Liver (tissue), 9 donors: ENCODE data around the gene TMEM63B. TPM values are rescaled to one million over a fixed set of nuclear protein-coding genes. Genes with fewer than 3 reads are reported as not detected.

ENCODE experiments used
- DNase-seq: peaks from one replicate; pipeline ENCODE4 v3.0.0-alpha.2; 2017; ENCODE audit warnings: low spot score
- H3K27ac ChIP-seq, 2 donors: one replicate each; pipeline ENCODE4 v1.7.0; 2013; ENCODE audit warnings: inconsistent platforms in 2 of 2, low read length in 2 of 2, control low read depth in 1 of 2, low read depth in 1 of 2, mild to moderate bottlenecking in 1 of 2
- H3K27me3 ChIP-seq, 4 donors: one replicate each; pipeline versions ENCODE4 v1.6.1 to v1.7.0; 2013; ENCODE audit warnings: low read length in 3 of 4, inconsistent platforms in 1 of 4, mild to moderate bottlenecking in 1 of 4, moderate library complexity in 1 of 4; ENCODE audit not compliant: control insufficient read depth in 4 of 4, insufficient read depth in 4 of 4
- H3K36me3 ChIP-seq, 4 donors: one replicate each; pipeline versions ENCODE4 v1.6.1 to v1.7.0; 2013; ENCODE audit warnings: low read length in 3 of 4, mild to moderate bottlenecking in 3 of 4, low read depth in 1 of 4, moderate library complexity in 1 of 4; ENCODE audit not compliant: control insufficient read depth in 4 of 4, insufficient read depth in 3 of 4
- H3K4me1 ChIP-seq, 4 donors: one replicate each; pipeline versions ENCODE4 v1.6.1 to v1.7.0; 2013; ENCODE audit warnings: low read length in 3 of 4, mild to moderate bottlenecking in 3 of 4, moderate library complexity in 1 of 4; ENCODE audit not compliant: control insufficient read depth in 4 of 4, insufficient read depth in 4 of 4
- H3K4me3 ChIP-seq, 3 donors: one replicate each; pipeline versions ENCODE4 v1.6.1 to v1.7.0; 2013; ENCODE audit warnings: low read length in 3 of 3, control low read depth in 1 of 3, low read depth in 1 of 3, mild to moderate bottlenecking in 1 of 3
- H3K9ac ChIP-seq, 2 donors: one replicate each; pipeline ENCODE4 v1.7.0; 2013; ENCODE audit warnings: low read length in 2 of 2, mild to moderate bottlenecking in 2 of 2, moderate library complexity in 2 of 2, control low read depth in 1 of 2, low read depth in 1 of 2
- H3K9me3 ChIP-seq, 4 donors: one replicate each; pipeline versions ENCODE4 v1.6.1 to v1.7.0; 2013; ENCODE audit warnings: low read length in 3 of 4; ENCODE audit not compliant: control insufficient read depth in 4 of 4
- ATF3 ChIP-seq: IDR thresholded peaks from 2 replicates; pipeline ENCODE4 v1.6.1; 2016; ENCODE audit warnings: antibody characterized with exemption
- CTCF ChIP-seq: fragments of 150-350 bp; IDR thresholded peaks from 2 replicates; pipeline ENCODE4 v1.5.1; 2017; ENCODE audit warnings: improper control_type of control experiment, low read depth, low read length; ENCODE audit not compliant: missing input control
- EGR1 ChIP-seq, 2 donors: IDR thresholded peaks; 2 replicates each; pipeline ENCODE4 v1.6.1; 2016 to 2018; ENCODE audit warnings: antibody characterized with exemption in 2 of 2, low read depth in 2 of 2
- FOXA1 ChIP-seq: IDR thresholded peaks from 2 replicates; pipeline ENCODE4 v1.6.1; 2016; ENCODE audit warnings: antibody characterized with exemption
- FOXA2 ChIP-seq: IDR thresholded peaks from 2 replicates; pipeline ENCODE4 v1.6.1; 2016; ENCODE audit warnings: antibody characterized with exemption
- GABPA ChIP-seq, 2 donors: IDR thresholded peaks in 1 of 2; conservative IDR thresholded peaks in 1 of 2; 2 replicates each; pipeline ENCODE4 v1.6.1; 2016; ENCODE audit warnings: antibody characterized with exemption in 2 of 2, mild to moderate bottlenecking in 1 of 2, moderate library complexity in 1 of 2
- HNF4A ChIP-seq, 2 donors: conservative IDR thresholded peaks; 2 replicates each; pipeline ENCODE4 v1.6.1; 2016; ENCODE audit warnings: antibody characterized with exemption in 2 of 2, mild to moderate bottlenecking in 2 of 2
- HNF4G ChIP-seq: IDR thresholded peaks from 2 replicates; pipeline ENCODE4 v1.6.1; 2016; ENCODE audit warnings: antibody characterized with exemption
- JUND ChIP-seq, 2 donors: IDR thresholded peaks; 2 replicates each; pipeline ENCODE4 v1.6.1; 2016; ENCODE audit warnings: antibody characterized with exemption in 2 of 2
- MAX ChIP-seq: IDR thresholded peaks from 2 replicates; pipeline ENCODE4 v1.6.1; 2016; ENCODE audit warnings: antibody characterized with exemption
- NR2F2 ChIP-seq: IDR thresholded peaks from 2 replicates; pipeline ENCODE4 v1.6.1; 2016; ENCODE audit warnings: antibody characterized with exemption
- RAD21 ChIP-seq, 2 donors: IDR thresholded peaks; 2 replicates each; pipeline ENCODE4 v1.6.1; 2016; ENCODE audit warnings: antibody characterized with exemption in 2 of 2, mild to moderate bottlenecking in 2 of 2
- RXRA ChIP-seq, 2 donors: IDR thresholded peaks; 2 replicates each; pipeline ENCODE4 v1.6.1; 2017 to 2018; ENCODE audit warnings: antibody characterized with exemption in 2 of 2, mild to moderate bottlenecking in 1 of 2
- SP1 ChIP-seq: IDR thresholded peaks from 2 replicates; pipeline ENCODE4 v1.6.1; 2018; ENCODE audit warnings: antibody characterized with exemption, mild to moderate bottlenecking
- TAF1 ChIP-seq: conservative IDR thresholded peaks from 2 replicates; pipeline ENCODE4 v1.6.1; 2016; ENCODE audit warnings: antibody characterized with exemption, mild to moderate bottlenecking
- ZBTB33 ChIP-seq: IDR thresholded peaks from 2 replicates; pipeline ENCODE4 v1.6.1; 2016; ENCODE audit warnings: antibody characterized with exemption
- WGBS: extraction: QIAGEN DNeasy Blood & Tissue Kit; methylation state at CpG from one replicate; pipeline ENCODE4 v1.1.7; 2013; 5-methylcytosine and 5-hydroxymethylcytosine counted together
- polyA plus RNA-seq, 2 donors: library from polyadenylated mRNA; stranded (reverse) in 1 of 2; unstranded in 1 of 2; fragments of 200-250 nt in 1 of 2; fragments of >200 nt in 1 of 2; fragmentation: Nextera tagmentation in 1 of 2; extraction: Ambion mirVana in 1 of 2; gene quantifications; one replicate each; pipeline versions ENCODE4 v1.2.1 to v1.2.3, GENCODE V29; 2013 to 2015
- total RNA-seq, 2 donors: library from RNA; depleted of rRNA; stranded (reverse); fragments of >200 nt; gene quantifications; one replicate each; pipeline ENCODE4 v1.2.3, GENCODE V29; 2014
- TF ChIP-seq, protein P1 (sequence below): IDR thresholded peaks from 2 replicates; pipeline ENCODE4 v1.6.1; 2016; ENCODE audit warnings: antibody characterized with exemption, mild to moderate bottlenecking
- donor health status: healthy.
- donor health status: healthy.
- donor health status: healthy.
- donor health status: healthy.
- donor health status: healthy.

The TMEM63B gene
- total and polyA plus RNA-seq, 4 donors = 9.6 to 64.9 (median 37.6) TPM

- WGBS = 15% methylated on average over 1 of the region's 1 CpG
- H3K4me3 ChIP-seq = no peak overlapping the region
- TF ChIP-seq FOXA2 (peak; percentile 60), RXRA (IDR thresholded peaks at IDR 0.05) (peak in 1 of 2 donors; percentile 16), HNF4A (conservative IDR thresholded peaks at IDR 0.05) (peak; percentile 38 to 52), EGR1 (IDR thresholded peaks at IDR 0.05; ENCODE audit: low read depth in 2 of 2) (no peak), FOXA1 (peak; percentile 35)
- no peaks in the 10 kb centered on the region for H3K27me3 ChIP-seq
- H3K9ac ChIP-seq = no peak overlapping the region
- H3K9me3 ChIP-seq = no peaks in the 10 kb centered on the region
- peaks cover 6 to 36% (median 24%) of the 10 kb centered on the region in 4 donors for H3K4me1 ChIP-seq
- no peak overlapping the region for H3K27ac ChIP-seq
- H3K36me3 ChIP-seq = peaks cover under 1 to 3% (median under 1%) of the 10 kb centered on the region in 4 donors
- DNase-seq = no peak
Observed at GRCh38 chr6:44099192-44099591, 28.2 kb upstream of the TMEM63B start.

DNA sequence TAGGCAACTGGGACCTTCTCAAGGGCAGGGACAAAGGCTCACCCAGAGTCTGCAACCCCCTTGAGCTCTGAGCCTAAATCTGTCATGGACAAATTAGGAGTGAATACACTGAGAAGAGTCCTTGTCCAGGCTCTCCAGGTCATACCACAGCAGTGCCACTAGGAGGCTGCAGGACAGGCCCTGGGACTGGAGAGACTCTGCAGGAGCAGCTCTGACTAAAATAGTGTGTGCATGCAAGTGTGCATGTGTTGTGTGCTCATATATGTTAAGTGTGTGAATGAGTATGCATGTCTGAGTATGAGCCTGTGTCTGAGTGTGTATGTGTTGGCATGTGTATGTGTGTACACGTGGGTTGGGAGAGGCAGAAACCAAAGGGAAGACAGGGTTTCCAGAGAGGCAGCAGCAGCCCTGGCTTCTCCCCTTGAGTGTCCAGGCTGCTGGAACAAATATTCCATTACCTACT, 27.2 kb upstream of the TMEM63B start:
- WGBS = 33% methylated on average over 1 of the region's 1 CpG
- Histone ChIP-seq H3K4me1 (peaks cover 3 to 30% (median 17%) of the 10 kb centered on the region in 4 donors), H3K27me3 (no peaks in the 10 kb centered on the region), H3K9ac (no peak overlapping the region), H3K36me3 (peaks cover 2 to 5% (median 3%) of the 10 kb centered on the region in 4 donors), H3K27ac (no peak overlapping the region), H3K4me3 (no peak overlapping the region), H3K9me3 (no peaks in the 10 kb centered on the region)
- DNase-seq = peak; percentile 51
- TF ChIP-seq ATF3 (no peak), RAD21 (IDR thresholded peaks at IDR 0.05) (peak; percentile 80 to 89), CTCF (peak; percentile 62)

- H3K9ac ChIP-seq = no peak overlapping the region
- no peak overlapping the region for H3K27ac ChIP-seq
- no peaks in the 10 kb centered on the region for H3K9me3 ChIP-seq
- 94% methylated on average over 4 of the region's 4 CpGs for WGBS
- peaks cover 3 to 30% (median 21%) of the 10 kb centered on the region in 4 donors for H3K4me1 ChIP-seq
- no peak for DNase-seq
- H3K4me3 ChIP-seq = no peak overlapping the region
- H3K27me3 ChIP-seq = no peaks in the 10 kb centered on the region
- peaks cover 2 to 5% (median 3%) of the 10 kb centered on the region in 4 donors for H3K36me3 ChIP-seq
- no peak for TF ChIP-seq ATF3
- TF ChIP-seq SP1 = no peak
- no peak for TF ChIP-seq GABPA (IDR thresholded peaks at IDR 0.05 in 1 of 2, conservative IDR thresholded peaks at IDR 0.05 in 1 of 2)
- no peak for TF ChIP-seq HNF4A (conservative IDR thresholded peaks at IDR 0.05)
- no peak for TF ChIP-seq HNF4G
- no peak for TF ChIP-seq JUND (IDR thresholded peaks at IDR 0.05)
- TF ChIP-seq, protein P1, sequence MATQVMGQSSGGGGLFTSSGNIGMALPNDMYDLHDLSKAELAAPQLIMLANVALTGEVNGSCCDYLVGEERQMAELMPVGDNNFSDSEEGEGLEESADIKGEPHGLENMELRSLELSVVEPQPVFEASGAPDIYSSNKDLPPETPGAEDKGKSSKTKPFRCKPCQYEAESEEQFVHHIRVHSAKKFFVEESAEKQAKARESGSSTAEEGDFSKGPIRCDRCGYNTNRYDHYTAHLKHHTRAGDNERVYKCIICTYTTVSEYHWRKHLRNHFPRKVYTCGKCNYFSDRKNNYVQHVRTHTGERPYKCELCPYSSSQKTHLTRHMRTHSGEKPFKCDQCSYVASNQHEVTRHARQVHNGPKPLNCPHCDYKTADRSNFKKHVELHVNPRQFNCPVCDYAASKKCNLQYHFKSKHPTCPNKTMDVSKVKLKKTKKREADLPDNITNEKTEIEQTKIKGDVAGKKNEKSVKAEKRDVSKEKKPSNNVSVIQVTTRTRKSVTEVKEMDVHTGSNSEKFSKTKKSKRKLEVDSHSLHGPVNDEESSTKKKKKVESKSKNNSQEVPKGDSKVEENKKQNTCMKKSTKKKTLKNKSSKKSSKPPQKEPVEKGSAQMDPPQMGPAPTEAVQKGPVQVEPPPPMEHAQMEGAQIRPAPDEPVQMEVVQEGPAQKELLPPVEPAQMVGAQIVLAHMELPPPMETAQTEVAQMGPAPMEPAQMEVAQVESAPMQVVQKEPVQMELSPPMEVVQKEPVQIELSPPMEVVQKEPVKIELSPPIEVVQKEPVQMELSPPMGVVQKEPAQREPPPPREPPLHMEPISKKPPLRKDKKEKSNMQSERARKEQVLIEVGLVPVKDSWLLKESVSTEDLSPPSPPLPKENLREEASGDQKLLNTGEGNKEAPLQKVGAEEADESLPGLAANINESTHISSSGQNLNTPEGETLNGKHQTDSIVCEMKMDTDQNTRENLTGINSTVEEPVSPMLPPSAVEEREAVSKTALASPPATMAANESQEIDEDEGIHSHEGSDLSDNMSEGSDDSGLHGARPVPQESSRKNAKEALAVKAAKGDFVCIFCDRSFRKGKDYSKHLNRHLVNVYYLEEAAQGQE = no peak
- no peak for TF ChIP-seq CTCF
- no peak for TF ChIP-seq ZBTB33
- no peak for TF ChIP-seq NR2F2
- TF ChIP-seq MAX = no peak
- no peak for TF ChIP-seq RAD21 (IDR thresholded peaks at IDR 0.05)
- no peak for TF ChIP-seq FOXA1
- no peak for TF ChIP-seq TAF1
- TF ChIP-seq EGR1 (IDR thresholded peaks at IDR 0.05; ENCODE audit: low read depth in 2 of 2) = no peak
Observed at GRCh38 chr6:44101832-44102231, 25.5 kb upstream of the TMEM63B start.
